Jurkat, Clone E6-1 (cell line): ENCODE measurements around the gene METRNL.

Experiments
- DNase-seq: peaks from one replicate; pipeline ENCODE4 v3.0.0-alpha.2; 2011; ENCODE audit warnings: low read depth, low spot score
- H3K4me3 ChIP-seq: 2 replicates; pipeline ENCODE4 v1.5.1; 2011; ENCODE audit warnings: mild to moderate bottlenecking, low read length, control low read depth, moderate library complexity

Gene METRNL

DNA sequence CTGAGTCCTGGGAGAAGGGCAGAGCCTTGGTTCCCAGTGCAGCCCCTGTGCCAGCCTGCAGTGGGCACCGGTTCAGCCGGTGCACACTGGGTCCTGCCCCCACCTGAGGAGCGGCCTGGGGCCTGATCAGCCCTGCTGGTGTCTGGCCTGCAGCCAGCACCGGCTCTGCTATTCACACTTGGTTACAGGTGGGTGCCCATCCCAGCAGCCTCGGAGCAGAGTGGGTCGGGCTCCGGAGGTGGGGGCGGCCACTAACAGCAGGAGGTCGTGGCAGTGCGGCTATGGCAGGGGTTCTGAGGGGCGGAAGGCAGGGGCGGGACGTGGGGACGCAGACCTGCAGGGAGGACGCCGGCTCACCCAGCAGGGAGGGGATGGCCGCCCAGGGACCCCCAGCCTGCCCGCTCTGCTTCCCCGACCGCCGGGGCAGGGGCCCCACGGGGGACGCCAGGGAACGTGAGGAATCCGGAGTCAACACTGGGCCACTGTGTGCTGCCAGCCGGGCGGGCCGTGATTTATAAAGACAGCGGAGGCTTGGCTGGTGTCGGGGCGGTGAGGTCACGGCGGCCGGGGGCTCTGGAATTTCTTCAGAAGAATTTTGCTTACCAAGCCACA lies 20.3 kb downstream of the METRNL start:
- no peak for DNase-seq
- no peak overlapping the region for H3K4me3 ChIP-seq

DNA sequence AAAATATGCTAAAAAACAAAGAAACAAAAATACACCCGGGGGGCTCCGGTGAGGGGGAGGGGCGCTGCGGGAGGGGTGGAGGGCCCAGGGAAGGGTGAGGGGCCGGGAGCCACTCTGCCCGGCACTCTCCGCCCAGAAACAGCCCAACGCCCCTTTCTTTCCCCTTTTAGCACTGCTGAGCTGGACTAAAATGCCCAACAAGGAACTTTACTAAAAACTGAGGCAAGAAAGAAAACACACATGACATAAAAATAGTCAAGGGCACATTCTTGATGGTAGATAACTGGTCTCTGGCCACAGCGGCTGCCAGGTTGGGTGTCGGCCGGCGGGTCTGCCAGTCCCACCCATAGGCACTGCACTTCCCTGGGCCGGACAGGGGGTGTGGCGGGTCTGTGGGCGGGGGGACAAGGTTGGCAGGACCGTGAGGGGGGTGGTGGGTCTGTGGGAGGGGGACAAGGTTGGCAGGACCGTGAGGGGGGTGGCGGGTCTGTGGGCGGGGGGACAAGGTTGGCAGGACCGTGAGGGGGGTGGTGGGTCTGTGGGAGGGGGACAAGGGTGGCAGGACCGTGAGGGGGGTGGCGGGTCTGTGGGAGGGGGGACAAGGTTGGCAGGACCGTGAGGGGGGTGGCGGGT lies 20.9 kb downstream of the METRNL start:
- no peak for DNase-seq
- H3K4me3 ChIP-seq = no peak overlapping the region

DNA sequence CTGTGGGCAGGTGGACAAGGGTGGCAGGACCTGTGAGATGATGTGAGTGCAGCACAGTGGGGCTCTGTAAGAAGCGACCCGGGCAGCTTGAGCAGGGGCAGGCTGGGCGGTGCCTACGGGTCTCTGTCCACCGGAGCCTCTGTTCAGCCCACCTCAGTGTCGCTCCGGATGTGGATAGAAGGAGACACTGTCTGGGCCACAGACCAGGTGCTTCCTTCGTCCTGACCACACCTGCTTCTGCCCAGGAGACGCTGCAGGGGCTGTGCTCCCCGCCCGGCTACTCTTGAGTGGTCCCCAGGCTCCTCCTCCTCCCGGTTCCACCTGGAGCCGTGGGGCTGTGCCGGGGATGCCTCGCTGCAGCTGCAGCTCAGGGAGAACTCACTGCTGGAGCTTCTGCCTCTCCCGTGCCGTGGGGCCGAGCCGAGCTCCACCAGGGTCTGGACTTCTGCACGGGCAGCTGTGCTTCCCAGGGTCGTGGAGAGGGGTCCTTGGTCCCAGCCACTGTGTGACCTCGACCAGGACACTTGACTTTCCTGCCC lies 21.5 kb downstream of the METRNL start:
- H3K4me3 ChIP-seq = no peak overlapping the region
- DNase-seq = peak; percentile 7

DNA sequence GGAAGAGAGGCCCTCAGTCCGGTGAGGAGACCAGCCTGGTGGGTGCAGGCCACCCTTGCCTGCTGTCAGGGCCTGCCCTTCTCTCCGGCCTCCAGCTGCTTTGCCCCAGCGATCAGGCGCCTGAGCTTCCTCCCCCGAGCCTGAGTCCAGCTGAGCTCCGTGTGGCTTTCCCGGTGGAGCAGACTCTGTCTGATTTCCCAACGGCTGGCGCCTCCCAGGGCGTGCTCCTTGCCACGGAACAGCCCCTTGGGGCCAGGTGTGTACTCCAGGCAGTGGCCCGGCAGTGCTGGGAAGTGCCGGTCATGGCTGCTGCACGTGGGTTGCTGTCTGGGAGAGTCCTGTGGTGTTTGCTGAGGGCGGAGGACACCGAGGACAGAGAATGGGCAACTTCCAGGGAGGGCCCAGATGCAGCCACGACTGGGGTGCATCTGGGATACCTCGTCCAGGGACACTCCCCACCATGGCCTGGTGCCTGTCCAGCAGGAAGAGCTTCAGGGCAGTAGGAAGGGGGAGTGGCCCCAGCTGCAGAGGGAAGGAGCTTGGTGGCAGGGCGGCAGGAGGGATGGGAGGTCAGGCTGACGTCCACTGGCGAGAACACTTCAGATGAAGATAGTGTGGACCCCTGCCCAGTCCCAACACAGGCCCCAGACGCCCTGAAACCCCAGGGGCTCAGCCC lies 22.5 kb downstream of the METRNL start:
- no peak for DNase-seq
- H3K4me3 ChIP-seq = no peak overlapping the region

DNA sequence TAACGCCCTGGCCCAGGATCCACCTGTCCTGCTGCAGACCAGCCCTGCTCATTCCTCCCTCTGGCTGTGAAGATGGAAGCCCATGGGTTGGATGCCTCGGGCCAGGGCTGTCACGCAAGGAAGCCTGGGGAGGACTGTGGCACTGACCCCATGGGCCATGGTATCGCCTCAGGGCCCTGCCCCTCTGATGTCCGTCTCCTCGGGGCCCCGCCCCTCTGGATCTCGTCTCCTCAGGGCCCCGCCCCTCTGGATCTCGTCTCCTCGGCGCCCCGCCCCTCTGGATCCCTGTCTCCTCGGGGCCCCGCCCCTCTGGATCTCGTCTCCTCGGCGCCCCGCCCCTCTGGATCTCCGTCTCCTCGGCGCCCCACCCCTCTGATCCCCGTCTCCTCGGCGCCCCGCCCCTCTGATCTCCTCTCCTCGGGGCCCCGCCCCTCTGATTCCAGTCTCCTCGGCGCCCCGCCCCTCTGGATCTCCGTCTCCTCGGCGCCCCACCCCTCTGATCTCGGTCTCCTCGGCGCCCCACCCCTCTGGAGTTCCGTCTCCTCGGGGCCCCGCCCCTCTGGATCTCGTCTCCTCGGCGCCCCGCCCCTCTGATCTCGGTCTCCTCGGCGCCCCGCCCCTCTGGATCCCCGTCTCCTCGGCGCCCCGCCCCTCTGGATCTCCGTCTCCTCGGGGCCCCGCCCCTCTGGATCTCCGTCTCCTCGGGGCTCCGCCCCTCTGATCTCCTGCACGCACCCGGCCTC lies 24.0 kb downstream of the METRNL start:
- no peak overlapping the region for H3K4me3 ChIP-seq
- DNase-seq = no peak

DNA sequence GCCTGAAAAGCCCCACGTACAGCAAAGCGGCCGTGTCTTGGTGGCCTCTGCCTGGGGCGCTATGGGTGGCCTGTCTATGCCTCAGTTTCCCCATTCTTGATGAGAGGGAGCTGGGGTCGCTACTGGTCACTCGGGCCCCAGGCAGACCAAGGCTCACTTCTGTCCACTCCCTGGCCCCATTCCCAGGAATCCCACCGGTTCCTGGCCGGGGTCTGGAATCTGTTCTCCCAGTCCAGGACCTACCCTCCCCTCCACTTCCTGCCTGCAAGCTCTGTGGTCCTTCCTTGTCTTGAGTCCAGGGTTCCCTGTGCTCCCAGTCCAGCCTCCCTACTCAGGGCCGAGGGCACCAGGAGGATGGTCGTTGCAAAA lies 24.5 kb downstream of the METRNL start:
- H3K4me3 ChIP-seq = no peak overlapping the region
- DNase-seq = no peak

DNA sequence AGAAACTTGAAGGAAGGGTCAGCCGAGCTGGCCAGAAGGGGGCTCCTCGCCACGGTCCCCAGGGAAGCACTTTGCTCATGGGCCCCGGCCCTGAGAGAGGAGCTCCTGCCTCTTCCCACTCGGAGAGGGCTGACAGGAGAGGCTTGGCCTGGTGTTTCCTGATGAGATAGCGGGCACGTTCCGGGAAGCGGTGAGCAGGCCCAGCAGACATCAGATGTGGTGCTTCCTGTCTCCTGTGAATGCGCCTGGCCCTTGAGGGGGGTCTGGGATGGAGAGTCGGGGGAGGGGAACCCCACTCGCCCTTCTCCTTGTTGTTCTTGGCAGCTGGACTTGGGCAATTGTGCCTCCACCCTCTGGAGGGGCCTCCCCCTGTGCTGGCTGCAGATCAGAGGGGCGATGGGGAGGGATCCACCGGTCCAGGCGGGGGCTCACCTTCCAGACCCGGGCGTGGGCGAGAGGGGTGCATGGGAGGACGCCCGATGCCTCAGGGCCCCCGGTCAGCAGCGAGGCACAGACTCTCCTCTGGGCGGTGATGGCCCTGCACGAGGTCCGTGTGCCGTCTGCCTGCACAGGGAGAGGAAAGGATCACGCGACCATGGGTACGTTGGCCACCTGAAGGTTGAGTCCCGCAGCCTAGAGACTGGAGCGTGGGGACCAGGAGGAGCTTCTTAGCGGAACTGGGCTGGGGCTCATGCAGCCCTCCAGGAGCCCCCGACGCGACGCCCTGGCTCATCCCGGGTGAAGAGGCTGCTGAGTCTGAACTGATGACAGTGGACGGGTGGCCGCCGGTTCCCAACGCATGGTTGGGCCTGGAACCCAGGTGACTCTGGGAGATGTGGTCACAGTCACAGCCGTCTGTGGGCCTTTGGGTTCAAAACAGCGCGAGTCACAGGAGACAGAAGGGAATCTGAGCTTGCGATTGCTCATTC lies 25.4 kb downstream of the METRNL start:
- no peak for DNase-seq

DNA sequence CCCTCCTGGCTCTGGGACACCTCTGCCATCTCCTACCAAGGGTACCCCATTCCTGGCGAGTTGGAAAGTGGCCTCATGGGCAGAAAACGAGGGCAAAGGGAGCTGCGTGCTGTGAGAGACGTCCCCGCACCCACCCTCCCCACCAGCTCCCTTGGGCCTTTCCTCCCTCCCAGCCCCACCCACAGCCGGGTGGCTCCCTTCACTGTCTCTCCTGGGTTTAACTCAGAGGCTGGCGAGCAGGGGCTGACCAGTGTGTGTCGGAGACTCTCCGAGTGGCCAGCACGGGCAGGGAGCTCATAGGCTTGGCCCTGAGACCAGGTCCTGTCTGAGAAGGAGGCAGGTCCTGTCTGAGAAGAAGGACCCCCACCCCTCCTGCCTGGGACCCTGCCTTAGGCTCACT lies 26.1 kb downstream of the METRNL start:
- H3K4me3 ChIP-seq = no peak overlapping the region
- DNase-seq = no peak

More for the DNA sequence above, 25.4 kb downstream of the METRNL start:
- no peak overlapping the region for H3K4me3 ChIP-seq

DNA sequence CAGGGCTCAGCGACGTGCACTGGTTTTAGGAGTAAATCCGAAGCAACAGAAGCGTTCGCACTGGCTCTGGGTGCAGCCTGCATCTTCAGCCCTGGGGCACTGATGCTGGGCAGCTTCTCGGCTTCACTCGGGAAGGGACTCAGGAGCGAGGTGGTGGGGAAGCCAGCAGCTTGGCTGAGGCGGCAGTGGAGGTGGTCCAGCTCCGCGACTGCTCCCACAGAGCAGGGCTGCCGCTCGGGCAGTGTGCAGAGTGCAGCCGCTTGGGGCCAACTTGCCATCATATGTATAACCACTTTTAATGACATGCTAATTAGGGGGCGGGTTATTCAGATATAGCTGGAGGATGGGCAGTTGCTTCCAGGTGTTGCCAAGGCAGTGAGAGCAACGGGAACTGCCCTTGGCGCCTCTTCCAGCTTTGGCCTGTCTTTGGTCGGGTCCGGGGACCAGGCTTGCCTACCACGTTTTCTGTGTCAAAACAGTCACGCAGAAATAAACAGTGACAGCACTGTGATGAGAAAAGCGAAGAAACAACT lies 26.7 kb downstream of the METRNL start:
- DNase-seq = no peak
- no peak overlapping the region for H3K4me3 ChIP-seq

DNA sequence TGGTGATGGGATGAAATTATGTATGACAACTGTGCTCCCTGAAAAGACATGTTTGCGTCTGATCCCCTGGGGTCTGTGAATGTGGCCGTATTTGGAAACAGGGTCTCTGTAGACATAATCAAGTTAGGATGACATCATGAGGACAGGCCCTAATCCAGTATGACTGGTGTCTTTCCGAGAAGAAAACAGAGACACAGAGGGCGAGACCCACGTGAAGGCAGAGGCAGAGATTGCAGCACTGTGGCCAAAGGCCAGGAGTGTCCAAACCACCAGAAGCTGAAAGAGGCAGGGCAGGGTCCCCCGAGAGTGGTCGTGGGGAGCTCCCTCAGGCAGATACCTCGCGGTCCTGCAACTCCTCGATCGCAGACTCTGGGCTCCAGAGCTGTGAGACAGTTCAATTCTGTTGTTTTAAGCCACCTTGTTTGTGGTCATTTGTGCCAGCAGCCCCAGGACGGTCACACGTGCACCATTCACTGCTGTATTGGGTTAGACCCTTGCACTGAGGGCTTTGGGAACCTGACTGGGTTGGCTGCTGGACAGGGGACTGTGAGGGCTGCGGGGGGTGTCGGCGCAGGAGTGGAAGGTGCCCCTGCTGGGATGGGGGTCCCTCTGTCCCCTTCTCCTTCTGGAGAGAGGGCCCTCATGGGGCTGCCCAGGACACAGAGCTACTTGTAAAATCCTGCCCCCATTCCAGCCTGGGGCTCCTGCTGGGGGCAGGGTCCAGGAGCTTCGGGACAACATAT lies 27.7 kb downstream of the METRNL start:
- H3K4me3 ChIP-seq = no peak overlapping the region
- no peak for DNase-seq

DNA sequence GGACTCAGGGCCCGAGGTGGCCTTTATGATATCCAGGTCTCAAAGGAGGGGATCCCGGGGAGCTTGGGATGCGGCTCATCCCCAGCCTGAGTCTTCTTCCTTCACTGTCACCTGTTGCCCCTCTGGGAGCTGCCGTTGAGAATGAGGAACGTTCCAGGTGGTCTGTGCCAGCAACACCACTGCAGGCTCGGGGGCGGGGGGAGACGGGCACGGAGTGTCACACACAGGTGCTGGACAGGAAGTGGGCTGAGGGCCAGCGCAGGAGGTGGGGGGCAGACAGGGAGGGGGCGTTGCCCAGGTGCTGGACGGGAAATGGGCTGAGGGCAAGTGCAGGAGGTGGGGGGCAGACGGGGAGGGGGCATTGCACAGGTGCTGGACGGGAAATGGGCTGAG lies 28.2 kb downstream of the METRNL start:
- no peak overlapping the region for H3K4me3 ChIP-seq
- DNase-seq = no peak

DNA sequence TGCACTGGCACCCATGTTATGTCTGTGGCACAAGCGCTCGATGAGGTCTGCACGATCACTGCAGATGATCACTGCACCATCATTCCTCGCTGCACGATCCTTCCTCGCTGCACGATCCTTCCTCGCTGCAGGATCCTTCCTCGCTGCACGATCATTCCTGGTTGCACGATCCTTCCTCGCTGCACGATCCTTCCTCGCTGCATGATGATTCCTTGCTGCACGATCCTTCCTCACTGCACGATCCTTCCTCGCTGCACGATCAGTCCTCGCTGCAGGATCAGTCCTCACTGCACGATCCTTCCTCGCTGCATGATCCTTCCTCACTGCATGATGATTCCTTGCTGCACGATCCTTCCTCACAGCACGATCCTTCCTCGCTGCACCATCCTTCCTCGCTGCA lies 29.3 kb downstream of the METRNL start:
- H3K4me3 ChIP-seq = no peak overlapping the region
- DNase-seq = no peak

DNA sequence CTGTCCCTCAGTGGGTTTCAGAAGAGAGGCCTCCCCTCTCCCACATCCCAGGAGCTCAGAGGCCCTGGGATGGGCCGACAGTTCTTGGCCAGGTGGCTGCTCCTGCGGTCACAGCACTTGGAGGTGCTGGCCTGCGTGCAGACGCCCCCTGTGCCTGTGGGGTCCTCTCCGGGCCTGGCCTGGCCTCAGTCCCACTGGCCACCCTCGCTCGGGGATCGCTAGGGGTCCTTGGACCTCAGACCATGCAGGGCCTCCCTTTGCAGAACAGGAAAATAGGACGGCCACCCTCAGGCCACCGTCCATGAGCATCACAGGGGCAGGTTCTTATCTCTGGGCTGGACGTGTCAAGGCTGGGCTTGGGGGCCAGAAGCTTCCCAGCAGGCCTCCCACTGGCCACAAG lies 30.0 kb downstream of the METRNL start:
- DNase-seq = no peak
- no peak overlapping the region for H3K4me3 ChIP-seq

DNA sequence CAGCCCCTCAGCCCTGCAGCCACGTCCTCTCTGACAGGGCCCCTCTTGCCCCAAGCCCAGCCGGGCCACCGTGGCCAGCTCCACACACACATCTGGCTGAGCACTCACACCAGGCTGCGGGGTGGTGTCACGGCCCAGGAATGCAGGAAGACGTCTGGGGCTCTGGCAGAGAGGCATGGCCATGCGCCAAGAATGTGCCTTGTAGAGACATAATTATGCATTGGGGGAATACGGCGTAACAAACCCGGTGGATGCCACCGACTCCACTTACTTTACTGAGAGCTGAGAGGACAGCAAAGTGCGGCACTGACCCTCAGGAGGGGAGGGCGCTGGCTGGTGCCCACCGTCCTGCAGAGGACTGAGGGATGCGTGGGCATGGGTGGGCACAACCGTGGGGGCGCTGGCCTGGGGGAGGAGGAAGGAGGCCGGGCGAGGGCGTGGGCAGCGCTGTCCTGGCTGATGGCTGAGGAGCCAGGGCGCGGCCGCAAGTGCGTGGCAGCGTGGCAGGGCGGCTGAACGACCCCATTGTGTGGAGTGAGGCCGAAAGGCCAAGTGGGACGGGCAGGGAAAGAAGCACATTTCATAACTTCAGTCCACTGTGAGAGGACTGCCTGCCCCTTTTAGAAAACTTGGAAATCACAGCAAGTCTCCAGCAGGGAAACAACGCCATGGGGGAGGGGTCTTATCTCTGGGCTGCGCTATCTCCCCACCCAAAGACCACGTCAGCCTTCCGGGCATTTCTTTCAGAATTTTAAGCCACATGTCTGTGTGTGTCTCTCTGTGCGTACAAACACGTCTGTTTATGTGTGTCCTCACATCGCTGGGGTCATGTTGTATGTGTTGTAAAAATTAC lies 30.6 kb downstream of the METRNL start:
- no peak overlapping the region for H3K4me3 ChIP-seq

DNA sequence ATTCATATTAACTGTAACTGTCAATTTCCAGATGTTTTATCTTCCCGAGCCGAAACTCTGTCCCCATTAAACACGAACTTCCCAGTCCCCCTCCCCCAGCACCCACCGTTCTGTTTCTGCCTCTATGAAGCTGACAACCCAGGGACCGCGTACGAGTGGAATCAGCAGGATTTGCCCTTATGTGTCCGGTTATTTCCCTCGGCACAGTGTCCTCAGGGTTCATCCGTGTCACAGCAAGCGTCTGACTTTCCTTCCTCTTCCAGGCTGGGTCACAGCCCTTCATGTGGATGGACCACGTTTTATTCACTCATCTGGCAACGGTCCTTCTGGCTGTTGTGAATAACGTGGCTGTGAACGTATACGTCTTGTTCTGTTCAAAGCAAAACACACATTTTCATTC lies 31.3 kb downstream of the METRNL start:
- H3K4me3 ChIP-seq = no peak overlapping the region
- DNase-seq = no peak

More for the DNA sequence above, 30.6 kb downstream of the METRNL start:
- DNase-seq = no peak

DNA sequence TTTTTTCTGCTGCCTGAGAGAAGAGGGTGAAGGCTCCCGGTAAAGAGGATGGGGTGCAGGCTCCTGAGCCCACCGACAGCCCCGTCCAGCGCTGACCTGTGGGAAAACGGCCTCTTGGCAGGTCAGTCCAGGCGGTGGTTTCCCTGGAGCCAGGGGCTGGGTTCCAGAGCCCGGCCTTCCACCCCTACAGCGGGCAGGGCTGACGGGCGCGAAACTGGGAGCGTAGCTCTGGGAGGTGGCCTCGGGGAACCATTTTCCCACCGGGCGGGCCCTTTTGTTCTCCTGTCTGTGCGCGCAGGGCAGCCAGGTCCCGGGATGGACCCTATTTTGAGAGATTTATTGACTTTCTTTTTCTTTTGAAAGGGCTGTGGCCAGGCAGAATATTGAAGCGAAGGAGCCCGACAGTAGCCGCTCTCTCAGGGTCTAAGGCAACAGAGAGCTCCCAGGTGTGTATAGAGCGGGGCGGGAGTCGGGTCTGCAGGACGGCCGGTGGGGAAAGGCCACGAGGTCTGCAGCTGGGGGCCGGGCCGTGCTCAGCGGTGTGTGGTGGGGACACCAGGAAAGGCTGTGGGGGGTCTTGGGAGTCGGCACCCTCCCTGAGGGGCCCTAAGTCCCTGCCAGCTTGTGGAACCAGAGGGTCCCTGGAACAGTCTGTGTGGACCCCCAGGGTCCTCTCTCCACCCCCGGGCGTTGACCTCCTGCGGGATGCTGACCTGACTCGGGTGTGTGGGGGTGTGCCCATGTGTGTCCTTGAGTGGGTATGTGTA lies 32.3 kb downstream of the METRNL start:
- DNase-seq = no peak
- no peak overlapping the region for H3K4me3 ChIP-seq
